H1 (cell line): ENCODE data around the gene BTN1A1. TPM values are rescaled to one million over a fixed set of nuclear protein-coding genes. Genes with fewer than 3 reads are reported as not detected.
A peak's percentile ranks its signal among the peaks of the same experiment; 100 is the strongest.

ENCODE experiments used
- CBX5 ChIP-seq: fragments of 300-800, 300-1000 bp; sonication (generic); IDR thresholded peaks from 2 replicates; pipeline ENCODE4 v1.7.1; 2016; ENCODE audit warnings: antibody characterized with exemption, low read length, low read depth
- EP300 ChIP-seq, 2 experiments: IDR thresholded peaks; 1 replicate in 1 of 2; 2 replicates in 1 of 2; pipeline ENCODE4 v1.6.1; 2011 to 2012; ENCODE audit warnings: low read depth in 2 of 2, low read length in 2 of 2, mild to moderate bottlenecking in 2 of 2, borderline replicate concordance in 1 of 2, inconsistent platforms in 1 of 2, moderate library complexity in 1 of 2
- HDAC2 ChIP-seq, 2 experiments: fragments of 300-600 bp in 1 of 2; sonication (generic) in 1 of 2; IDR thresholded peaks; 2 replicates each; pipeline ENCODE4 v1.6.1; 2011 to 2012; ENCODE audit warnings: low read depth in 2 of 2, low read length in 2 of 2, mild to moderate bottlenecking in 2 of 2, moderate library complexity in 2 of 2, borderline replicate concordance in 1 of 2, inconsistent platforms in 1 of 2
- KDM5A ChIP-seq: fragments of 200-600 bp; IDR thresholded peaks from 2 replicates; pipeline ENCODE4 v1.7.1; 2012; ENCODE audit warnings: mild to moderate bottlenecking, low read length, inconsistent platforms, mixed read lengths
- PHF8 ChIP-seq: fragments of 200-600 bp; sonication (generic); conservative IDR thresholded peaks from 2 replicates; pipeline ENCODE4 v1.7.1; 2012; ENCODE audit warnings: low read depth, mild to moderate bottlenecking, inconsistent platforms, low read length, moderate library complexity
- RNF2 ChIP-seq: fragments of 200-900, 300-1000 bp; sonication (generic); IDR thresholded peaks from 2 replicates; pipeline ENCODE4 v1.7.1; 2016; ENCODE audit warnings: borderline replicate concordance, low read depth, mild to moderate bottlenecking, antibody characterized with exemption, low read length; ENCODE audit not compliant: poor library complexity, severe bottlenecking; ENCODE audit errors: missing control alignments
- RXRA ChIP-seq: IDR thresholded peaks from 2 replicates; pipeline ENCODE4 v1.6.1; 2011; ENCODE audit warnings: low read depth, mild to moderate bottlenecking, low read length, moderate library complexity; ENCODE audit not compliant: insufficient read depth
- SIN3A ChIP-seq, 2 experiments: IDR thresholded peaks in 1 of 2; conservative IDR thresholded peaks in 1 of 2; 2 replicates each; pipeline ENCODE4 v1.6.1; 2011 to 2012; ENCODE audit warnings: low read length in 2 of 2, improper control_type of control experiment in 1 of 2, low read depth in 1 of 2, mild to moderate bottlenecking in 1 of 2
- SP4 ChIP-seq: IDR thresholded peaks from 2 replicates; pipeline ENCODE4 v1.6.1; 2012; ENCODE audit warnings: low read length, inconsistent platforms
- TAF7 ChIP-seq: optimal IDR thresholded peaks from 2 replicates; pipeline ENCODE3; 2011; ENCODE audit warnings: low read depth, mild to moderate bottlenecking, inconsistent platforms, low read length, moderate library complexity, borderline replicate concordance
- TCF12 ChIP-seq: IDR thresholded peaks from 2 replicates; pipeline ENCODE4 v1.6.1; 2011; ENCODE audit warnings: low read depth, mild to moderate bottlenecking, low read length
- YY1 ChIP-seq: IDR thresholded peaks from 2 replicates; pipeline ENCODE4 v1.6.1; 2011; ENCODE audit warnings: low read depth, mild to moderate bottlenecking, low read length
- polyA plus RNA-seq, 7 experiments: library from polyadenylated mRNA; depleted of rRNA in 3 of 7; stranded (reverse) in 5 of 7; unstranded in 2 of 7; fragments of >200 nt in 5 of 7; fragments of 200-250 nt in 2 of 7; gene quantifications; 1 replicate in 5 of 7; 2 replicates in 1 of 7; 4 replicates in 1 of 7; pipeline versions ENCODE4 v1.2.1 to v1.2.3, GENCODE V29; 2011 to 2013; ENCODE audit warnings: missing spikeins in 2 of 7, mixed read lengths in 2 of 7
- total RNA-seq: library from RNA; stranded (reverse); fragmentation: NEBNext Ultra II Directional; extraction: Animal tissue kit (Norgen Biotek cat#: 25700); gene quantifications from 2 replicates; pipeline ENCODE4 v1.2.1, GENCODE V29; 2021
- TF ChIP-seq, protein P1 (sequence below): IDR thresholded peaks from 2 replicates; pipeline ENCODE4 v1.6.1; 2011; ENCODE audit warnings: low read length, improper control_type of control experiment
- TF ChIP-seq, protein P2 (sequence below): IDR thresholded peaks from 2 replicates; pipeline ENCODE4 v1.6.1; 2012; ENCODE audit warnings: low read length, inconsistent platforms
- TF ChIP-seq, protein P3 (sequence below): IDR thresholded peaks from 2 replicates; pipeline ENCODE4 v1.6.1; 2011; ENCODE audit warnings: low read depth, mild to moderate bottlenecking, low read length; ENCODE audit not compliant: insufficient read depth

The BTN1A1 gene
- total and polyA plus RNA-seq, 2 of the 8 experiments (the other 6 are each of a cell fraction or from before 2014, with no cell fraction given) = 0.28 to 0.35 TPM

DNA sequence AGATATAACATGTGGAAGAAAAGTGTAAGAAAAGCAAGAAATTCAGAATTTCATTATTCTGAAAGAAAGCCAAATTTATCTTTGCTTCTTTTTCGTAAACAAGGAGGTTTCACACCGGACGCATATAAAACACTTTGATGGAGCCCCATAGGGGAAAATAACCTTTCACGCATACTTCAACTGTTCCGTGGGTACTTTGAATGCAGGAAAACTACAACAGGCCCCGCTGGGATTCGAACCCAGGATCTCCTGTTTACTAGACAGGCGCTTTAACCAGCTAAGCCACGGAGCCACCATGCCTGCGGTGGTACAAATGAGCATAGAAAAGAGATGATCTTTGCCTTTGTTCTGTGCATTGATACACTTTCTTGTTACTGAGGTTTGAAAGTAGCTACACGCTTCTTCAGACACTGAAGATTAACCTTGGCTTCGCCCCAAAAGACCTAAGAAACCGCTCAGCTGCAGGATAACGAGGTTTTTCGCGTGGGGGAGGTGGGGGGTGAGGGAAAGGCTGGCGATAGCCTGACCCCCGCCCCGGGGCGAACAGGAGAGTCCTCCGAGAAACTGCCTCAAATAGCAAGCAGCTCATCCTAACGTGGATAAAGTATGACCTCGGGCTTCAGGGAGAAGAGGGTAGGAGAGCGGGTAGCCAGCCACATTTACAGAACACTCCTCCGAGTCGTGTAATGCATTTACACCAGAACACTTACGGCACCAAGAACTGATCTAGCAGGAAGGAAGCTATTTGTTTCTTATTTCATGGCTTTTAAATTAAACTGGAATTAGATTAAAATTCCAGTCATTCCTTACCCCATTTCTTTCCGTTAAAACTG is 32.8 kb downstream of the BTN1A1 start (continued):
- TF ChIP-seq CBX5 = no peak
- TF ChIP-seq EP300 (IDR thresholded peaks at IDR 0.05; ENCODE audit: borderline replicate concordance in 1 of 2, low read depth in 2 of 2, low read length in 2 of 2) = no peak; a peak in 1 of 3 replicates
- TF ChIP-seq SP4 = peak; percentile 50; the same call in 1 of the 2 replicates
- TF ChIP-seq, protein P1, sequence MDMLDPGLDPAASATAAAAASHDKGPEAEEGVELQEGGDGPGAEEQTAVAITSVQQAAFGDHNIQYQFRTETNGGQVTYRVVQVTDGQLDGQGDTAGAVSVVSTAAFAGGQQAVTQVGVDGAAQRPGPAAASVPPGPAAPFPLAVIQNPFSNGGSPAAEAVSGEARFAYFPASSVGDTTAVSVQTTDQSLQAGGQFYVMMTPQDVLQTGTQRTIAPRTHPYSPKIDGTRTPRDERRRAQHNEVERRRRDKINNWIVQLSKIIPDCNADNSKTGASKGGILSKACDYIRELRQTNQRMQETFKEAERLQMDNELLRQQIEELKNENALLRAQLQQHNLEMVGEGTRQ = no peak
- TF ChIP-seq TCF12 = no peak
- peak; percentile 47 for TF ChIP-seq TAF7
- TF ChIP-seq SIN3A (conservative IDR thresholded peaks at IDR 0.05 in 1 of 2, IDR thresholded peaks at IDR 0.05 in 1 of 2; ENCODE audit: low read depth in 1 of 2, low read length in 2 of 2) = 0 out of 4 replicates have a peak, but pooled peaks of 1 of the 2 experiments have one; percentile 25
- no peak for TF ChIP-seq KDM5A
- TF ChIP-seq, protein P2, sequence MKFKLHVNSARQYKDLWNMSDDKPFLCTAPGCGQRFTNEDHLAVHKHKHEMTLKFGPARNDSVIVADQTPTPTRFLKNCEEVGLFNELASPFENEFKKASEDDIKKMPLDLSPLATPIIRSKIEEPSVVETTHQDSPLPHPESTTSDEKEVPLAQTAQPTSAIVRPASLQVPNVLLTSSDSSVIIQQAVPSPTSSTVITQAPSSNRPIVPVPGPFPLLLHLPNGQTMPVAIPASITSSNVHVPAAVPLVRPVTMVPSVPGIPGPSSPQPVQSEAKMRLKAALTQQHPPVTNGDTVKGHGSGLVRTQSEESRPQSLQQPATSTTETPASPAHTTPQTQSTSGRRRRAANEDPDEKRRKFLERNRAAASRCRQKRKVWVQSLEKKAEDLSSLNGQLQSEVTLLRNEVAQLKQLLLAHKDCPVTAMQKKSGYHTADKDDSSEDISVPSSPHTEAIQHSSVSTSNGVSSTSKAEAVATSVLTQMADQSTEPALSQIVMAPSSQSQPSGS = peak; percentile 88
- 0 out of 2 replicates have a peak, but pooled peaks have one; percentile 26 for TF ChIP-seq RXRA
- no peak for TF ChIP-seq YY1
- TF ChIP-seq RNF2 = no peak
- peak in 1 of 2 experiments; percentile 33; a peak in 1 of 4 replicates for TF ChIP-seq HDAC2 (IDR thresholded peaks at IDR 0.05; ENCODE audit: borderline replicate concordance in 1 of 2, low read depth in 2 of 2, low read length in 2 of 2)
- TF ChIP-seq, protein P3, sequence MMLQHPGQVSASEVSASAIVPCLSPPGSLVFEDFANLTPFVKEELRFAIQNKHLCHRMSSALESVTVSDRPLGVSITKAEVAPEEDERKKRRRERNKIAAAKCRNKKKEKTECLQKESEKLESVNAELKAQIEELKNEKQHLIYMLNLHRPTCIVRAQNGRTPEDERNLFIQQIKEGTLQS = no peak
- TF ChIP-seq PHF8 = no peak
